ENCODE data around the gene SPC24. TPM values are rescaled to one million over a fixed set of nuclear protein-coding genes. Genes with fewer than 3 reads are reported as not detected.

The SPC24 gene
- total and polyA plus RNA-seq, 2 of the 4 experiments (the other 2 are of a cell fraction), result 12.2 to 97.5 TPM

DNA sequence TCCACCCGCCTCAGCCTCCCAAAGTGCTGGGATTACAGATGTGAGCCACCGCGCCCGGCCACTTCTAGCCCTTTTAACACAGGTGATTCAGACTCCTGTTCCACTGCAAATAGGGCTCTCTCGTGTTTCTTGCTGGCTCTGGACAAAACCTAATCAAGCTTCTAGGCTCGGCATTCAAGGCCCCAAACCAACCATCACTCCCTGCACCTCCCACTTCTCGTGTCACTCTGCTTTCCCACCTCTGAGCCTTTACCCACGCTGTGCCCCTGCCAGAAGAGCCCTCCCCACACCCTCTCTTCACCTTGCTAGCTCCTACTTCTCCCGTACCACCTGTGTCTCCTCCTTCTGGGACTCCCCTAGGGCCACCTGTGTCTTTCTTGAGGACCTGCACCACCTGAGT, 22.0 kb upstream of the SPC24 start:
- Histone ChIP-seq H3K79me1 (ENCODE audit: low read depth in 1 of 2, low read length in 2 of 2) (peaks cover 32 to 77% of the 10 kb centered on the region in 2 experiments), H2BK5ac (ENCODE audit: low read depth, low read length, poor library complexity, severe bottlenecking) (no peak overlapping the region), H3K4ac (ENCODE audit: low read depth, low read length) (no peak overlapping the region), H2AK9ac (replicated peaks; ENCODE audit: low read depth, low read length, poor library complexity) (no peak overlapping the region), H4K8ac (ENCODE audit: low read depth in 2 of 2, low read length in 2 of 2) (no peak overlapping the region), H4K5ac (ENCODE audit: low read depth, low read length) (no peak overlapping the region), H2BK120ac (ENCODE audit: low read depth, low read length) (no peak overlapping the region), H3K4me3 (ENCODE audit: insufficient read depth, low read depth, low read length) (no peak overlapping the region), H3K9ac (ENCODE audit: low read depth, low read length) (no peak overlapping the region), H3K36me3 (ENCODE audit: control insufficient read depth, insufficient read depth, low read length) (peaks cover 79% of the 10 kb centered on the region), H3K56ac (ENCODE audit: extremely low read depth, insufficient read depth, low read length) (no peak overlapping the region), H3K23ac (ENCODE audit: low read depth, low read length) (peak overlapping the region; percentile 34; the same call in 1 of the 2 replicates), H2BK15ac (ENCODE audit: low read depth, low read length) (no peak overlapping the region), H2AK5ac (ENCODE audit: low read depth, low read length) (0 out of 2 replicates have a peak overlapping the region, but pooled peaks have one; percentile 33), H3K4me1 (ENCODE audit: control insufficient read depth, insufficient read depth, low read length) (0 out of 2 replicates have a peak, but pooled peaks cover 1% of the 10 kb centered on the region), H3K9me1 (ENCODE audit: insufficient read depth, low read length) (peaks cover 11% of the 10 kb centered on the region), H4K91ac (ENCODE audit: insufficient read depth, low read depth, low read length) (no peak overlapping the region), H3K9me3 (ENCODE audit: control insufficient read depth, insufficient read depth, low read length) (no peaks in the 10 kb centered on the region), H3K4me2 (ENCODE audit: low read depth, low read length) (no peak overlapping the region), H2AFZ (replicated peaks; ENCODE audit: low read length, poor library complexity) (no peak overlapping the region), H3K18ac (ENCODE audit: low read depth, low read length) (no peak overlapping the region), H3K27me3 (ENCODE audit: control insufficient read depth, insufficient read depth, low read length) (no peaks in the 10 kb centered on the region), H3K14ac (replicated peaks; ENCODE audit: low read depth, low read length) (no peak overlapping the region), H4K20me1 (ENCODE audit: insufficient read depth, low read length) (peaks cover 4% of the 10 kb centered on the region), H3K27ac (ENCODE audit: insufficient read depth, low read length) (no peak overlapping the region), H2BK20ac (ENCODE audit: low read depth, low read length) (no peak overlapping the region)
- ATAC-seq (ENCODE audit: low read depth), result no peak
- BruUV-seq (replicated peaks), result no TSS peak
- intact Hi-C loops (cut with micrococcal nuclease) (no loop called here), in situ Hi-C loops (cut with MboI; ENCODE audit: low sequenced_read_pairs) (no loop called here), dilution Hi-C loops (cut with HindIII; ENCODE audit: low sequenced_read_pairs, unreplicated experiment) (no loop called here)
- ChIA-PET CTCF (interaction anchor here (0.6 kb wide), 2 partner anchors 18 to 711 kb away, joined by 4 to 7 read pairs; no protein-coding TSS in a partner anchor), POLR2A (ENCODE audit: unreplicated experiment) (no interaction called here)
- TF ChIP-seq SMC3 (IDR thresholded peaks at IDR 0.05; ENCODE audit: low read depth, low read length), result no peak
- no peak for TF ChIP-seq MAZ (IDR thresholded peaks at IDR 0.05; ENCODE audit: borderline replicate concordance, low read depth, low read length)
- no peak for TF ChIP-seq FOS (IDR thresholded peaks at IDR 0.05; ENCODE audit: low read depth, low read length)
- TF ChIP-seq BHLHE40 (IDR thresholded peaks at IDR 0.05; ENCODE audit: low read depth, low read length), result no peak
- no peak for TF ChIP-seq CEBPB (IDR thresholded peaks at IDR 0.05; ENCODE audit: low read depth, low read length)
- no peak for TF ChIP-seq MAFK (IDR thresholded peaks at IDR 0.05; ENCODE audit: low read depth, low read length)
- TF ChIP-seq, protein P1, sequence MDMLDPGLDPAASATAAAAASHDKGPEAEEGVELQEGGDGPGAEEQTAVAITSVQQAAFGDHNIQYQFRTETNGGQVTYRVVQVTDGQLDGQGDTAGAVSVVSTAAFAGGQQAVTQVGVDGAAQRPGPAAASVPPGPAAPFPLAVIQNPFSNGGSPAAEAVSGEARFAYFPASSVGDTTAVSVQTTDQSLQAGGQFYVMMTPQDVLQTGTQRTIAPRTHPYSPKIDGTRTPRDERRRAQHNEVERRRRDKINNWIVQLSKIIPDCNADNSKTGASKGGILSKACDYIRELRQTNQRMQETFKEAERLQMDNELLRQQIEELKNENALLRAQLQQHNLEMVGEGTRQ (IDR thresholded peaks at IDR 0.05; ENCODE audit: low read depth, low read length), result no peak
- TF ChIP-seq, protein P2, sequence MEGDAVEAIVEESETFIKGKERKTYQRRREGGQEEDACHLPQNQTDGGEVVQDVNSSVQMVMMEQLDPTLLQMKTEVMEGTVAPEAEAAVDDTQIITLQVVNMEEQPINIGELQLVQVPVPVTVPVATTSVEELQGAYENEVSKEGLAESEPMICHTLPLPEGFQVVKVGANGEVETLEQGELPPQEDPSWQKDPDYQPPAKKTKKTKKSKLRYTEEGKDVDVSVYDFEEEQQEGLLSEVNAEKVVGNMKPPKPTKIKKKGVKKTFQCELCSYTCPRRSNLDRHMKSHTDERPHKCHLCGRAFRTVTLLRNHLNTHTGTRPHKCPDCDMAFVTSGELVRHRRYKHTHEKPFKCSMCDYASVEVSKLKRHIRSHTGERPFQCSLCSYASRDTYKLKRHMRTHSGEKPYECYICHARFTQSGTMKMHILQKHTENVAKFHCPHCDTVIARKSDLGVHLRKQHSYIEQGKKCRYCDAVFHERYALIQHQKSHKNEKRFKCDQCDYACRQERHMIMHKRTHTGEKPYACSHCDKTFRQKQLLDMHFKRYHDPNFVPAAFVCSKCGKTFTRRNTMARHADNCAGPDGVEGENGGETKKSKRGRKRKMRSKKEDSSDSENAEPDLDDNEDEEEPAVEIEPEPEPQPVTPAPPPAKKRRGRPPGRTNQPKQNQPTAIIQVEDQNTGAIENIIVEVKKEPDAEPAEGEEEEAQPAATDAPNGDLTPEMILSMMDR (conservative IDR thresholded peaks at IDR 0.05; ENCODE audit: low read depth, low read length), result no peak
- TF ChIP-seq RAD21 (IDR thresholded peaks at IDR 0.05; ENCODE audit: low read length), result no peak
- TF ChIP-seq, protein P3, sequence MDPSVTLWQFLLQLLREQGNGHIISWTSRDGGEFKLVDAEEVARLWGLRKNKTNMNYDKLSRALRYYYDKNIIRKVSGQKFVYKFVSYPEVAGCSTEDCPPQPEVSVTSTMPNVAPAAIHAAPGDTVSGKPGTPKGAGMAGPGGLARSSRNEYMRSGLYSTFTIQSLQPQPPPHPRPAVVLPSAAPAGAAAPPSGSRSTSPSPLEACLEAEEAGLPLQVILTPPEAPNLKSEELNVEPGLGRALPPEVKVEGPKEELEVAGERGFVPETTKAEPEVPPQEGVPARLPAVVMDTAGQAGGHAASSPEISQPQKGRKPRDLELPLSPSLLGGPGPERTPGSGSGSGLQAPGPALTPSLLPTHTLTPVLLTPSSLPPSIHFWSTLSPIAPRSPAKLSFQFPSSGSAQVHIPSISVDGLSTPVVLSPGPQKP (IDR thresholded peaks at IDR 0.05; ENCODE audit: borderline replicate concordance, low read depth, low read length), result no peak
- no peak for TF ChIP-seq MXI1 (IDR thresholded peaks at IDR 0.05; ENCODE audit: borderline replicate concordance, low read depth, low read length)
- TF ChIP-seq RCOR1 (IDR thresholded peaks at IDR 0.05; ENCODE audit: insufficient replicate concordance, low read length), result no peak
- TF ChIP-seq POLR2A (IDR thresholded peaks at IDR 0.05; ENCODE audit: low read depth, low read length), result no peak
- TF ChIP-seq NFE2L2 (IDR thresholded peaks at IDR 0.05; ENCODE audit: low read depth, low read length), result no peak
- no peak for TF ChIP-seq RFX5 (IDR thresholded peaks at IDR 0.05; ENCODE audit: low read depth, low read length)
- no peak for TF ChIP-seq CHD1 (IDR thresholded peaks at IDR 0.05; ENCODE audit: low read depth, low read length)
- 96% methylated on average over 7 of the region's 9 CpGs; no CpG with 5 or more reads in 1 of the 2 experiments for WGBS, 2 experiments (ENCODE audit: extremely low coverage in 2 of 2, insufficient read length in 1 of 2)
- DNase-seq, result no peak
